Suprapubic skin (tissue), 4 donors: ENCODE measurements around the gene AKR7A3. TPM values are rescaled to one million over a fixed set of nuclear protein-coding genes. Genes with fewer than 3 reads are reported as not detected.

Experiments
- DNase-seq, 2 donors: peaks; one replicate each; pipeline ENCODE4 v3.0.0-alpha.2; 2019; ENCODE audit warnings: low spot score in 2 of 2
- H3K27ac ChIP-seq: fragments of 200-600 bp; sonication (generic); one replicate; pipeline ENCODE4 v1.5.1; 2019
- H3K27me3 ChIP-seq: fragments of 200-600 bp; sonication (generic); one replicate; pipeline ENCODE4 v1.5.1; 2019
- H3K36me3 ChIP-seq: fragments of 200-600 bp; sonication (generic); one replicate; pipeline ENCODE4 v1.5.1; 2019
- H3K4me1 ChIP-seq: fragments of 200-600 bp; sonication (generic); one replicate; pipeline ENCODE4 v1.5.1; 2019
- H3K4me3 ChIP-seq: fragments of 200-600 bp; sonication (generic); one replicate; pipeline ENCODE4 v1.5.1; 2019; ENCODE audit warnings: mild to moderate bottlenecking
- H3K9me3 ChIP-seq: fragments of 200-600 bp; sonication (generic); one replicate; pipeline ENCODE4 v1.5.1; 2019
- EP300 ChIP-seq: sonication (generic); formaldehyde crosslinking; IDR thresholded peaks from one replicate; pipeline ENCODE4 v1.6.1; 2017; ENCODE audit warnings: antibody characterized with exemption
- POLR2A ChIP-seq, 2 donors: fragments of 450-650 bp; IDR thresholded peaks; one replicate each; pipeline ENCODE4 v1.6.1; 2017; ENCODE audit warnings: antibody characterized with exemption in 2 of 2, mild to moderate bottlenecking in 2 of 2, moderate library complexity in 2 of 2
- POLR2AphosphoS5 ChIP-seq, 3 donors: sonication (generic); formaldehyde crosslinking; IDR thresholded peaks; one replicate each; pipeline ENCODE4 v1.6.1; 2017; ENCODE audit warnings: antibody characterized with exemption in 3 of 3
- WGBS: methylation state at CpG from one replicate; pipeline ENCODE4 v1.1.5; 2018; 5-methylcytosine and 5-hydroxymethylcytosine counted together
- total RNA-seq, 4 donors: library from RNA; depleted of rRNA; stranded (reverse); fragments of >200 nt; gene quantifications; one replicate each; pipeline ENCODE4 v1.1.0, GENCODE V29; 2016
- TF ChIP-seq, protein P1 (sequence below), 2 donors: fragments of 200-600 bp in 1 of 2; fragments of 450-650 bp in 1 of 2; sonication (generic) in 1 of 2; IDR thresholded peaks; one replicate each; pipeline ENCODE4 v1.5.1; 2016 to 2019; ENCODE audit warnings: antibody characterized with exemption in 2 of 2, mild to moderate bottlenecking in 1 of 2, moderate library complexity in 1 of 2

AKR7A3 gene
- total RNA-seq, 4 donors from 2014 or later: 1.7 to 10.1 (median 3.4) TPM

DNA sequence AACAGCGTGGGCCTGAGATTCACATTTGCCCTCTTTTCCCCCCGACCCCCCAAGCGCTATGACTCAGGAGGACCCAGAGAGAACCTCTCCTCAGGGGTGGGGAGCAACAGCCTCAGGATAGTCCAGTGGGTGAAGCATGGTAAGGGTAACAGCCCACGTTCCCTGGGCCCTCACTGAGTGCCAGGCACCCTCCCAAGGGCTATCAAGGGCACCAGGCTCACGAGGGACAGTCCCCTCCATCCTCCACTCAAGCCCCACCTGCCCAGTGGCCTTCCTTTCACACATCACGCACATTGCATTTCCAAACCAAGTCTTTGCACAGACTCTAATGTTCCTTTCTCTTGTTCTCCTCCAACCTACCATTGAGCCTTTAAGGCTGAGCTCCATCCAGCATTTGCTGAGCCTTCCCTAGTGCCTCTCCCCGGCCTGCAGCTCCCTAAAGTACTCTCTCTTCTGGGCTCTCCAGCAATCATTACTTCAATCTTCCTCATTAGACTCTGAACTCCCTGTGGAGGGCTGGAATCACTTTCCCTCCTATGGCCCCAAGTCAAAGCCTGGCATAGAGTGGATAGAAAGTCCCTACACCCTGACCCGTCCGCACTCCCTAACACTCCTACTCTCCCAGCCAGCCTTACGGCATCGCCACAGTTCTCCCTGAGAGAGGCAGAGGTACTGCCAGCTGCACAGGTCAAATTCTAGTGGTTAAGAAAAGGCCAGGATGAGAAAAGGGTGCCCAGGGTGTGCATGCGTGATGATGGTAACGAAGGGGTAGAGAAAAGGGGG is 22.3 kb upstream of the AKR7A3 start:
- no peak for DNase-seq
- peaks cover 53% of the 10 kb centered on the region for H3K4me1 ChIP-seq
- no peak overlapping the region for H3K27ac ChIP-seq

GRCh38 chr1:19310061-19310460 is 21.5 kb upstream of the AKR7A3 start:
- Histone ChIP-seq H3K36me3 (peaks cover 33% of the 10 kb centered on the region), H3K27ac (no peak overlapping the region), H3K27me3 (no peaks in the 10 kb centered on the region), H3K4me1 (peaks cover 48% of the 10 kb centered on the region), H3K9me3 (no peaks in the 10 kb centered on the region), H3K4me3 (no peak overlapping the region)
- WGBS: 74% methylated on average over 7 of the region's 7 CpGs
- DNase-seq: no peak
- TF ChIP-seq, protein P1, sequence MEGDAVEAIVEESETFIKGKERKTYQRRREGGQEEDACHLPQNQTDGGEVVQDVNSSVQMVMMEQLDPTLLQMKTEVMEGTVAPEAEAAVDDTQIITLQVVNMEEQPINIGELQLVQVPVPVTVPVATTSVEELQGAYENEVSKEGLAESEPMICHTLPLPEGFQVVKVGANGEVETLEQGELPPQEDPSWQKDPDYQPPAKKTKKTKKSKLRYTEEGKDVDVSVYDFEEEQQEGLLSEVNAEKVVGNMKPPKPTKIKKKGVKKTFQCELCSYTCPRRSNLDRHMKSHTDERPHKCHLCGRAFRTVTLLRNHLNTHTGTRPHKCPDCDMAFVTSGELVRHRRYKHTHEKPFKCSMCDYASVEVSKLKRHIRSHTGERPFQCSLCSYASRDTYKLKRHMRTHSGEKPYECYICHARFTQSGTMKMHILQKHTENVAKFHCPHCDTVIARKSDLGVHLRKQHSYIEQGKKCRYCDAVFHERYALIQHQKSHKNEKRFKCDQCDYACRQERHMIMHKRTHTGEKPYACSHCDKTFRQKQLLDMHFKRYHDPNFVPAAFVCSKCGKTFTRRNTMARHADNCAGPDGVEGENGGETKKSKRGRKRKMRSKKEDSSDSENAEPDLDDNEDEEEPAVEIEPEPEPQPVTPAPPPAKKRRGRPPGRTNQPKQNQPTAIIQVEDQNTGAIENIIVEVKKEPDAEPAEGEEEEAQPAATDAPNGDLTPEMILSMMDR (IDR thresholded peaks at IDR 0.05): no peak
- TF ChIP-seq POLR2A (IDR thresholded peaks at IDR 0.05): no peak
- no peak for TF ChIP-seq EP300
- TF ChIP-seq POLR2AphosphoS5 (IDR thresholded peaks at IDR 0.05): no peak

More for the DNA sequence above, 22.3 kb upstream of the AKR7A3 start:
- WGBS: 38% methylated on average over 13 of the region's 13 CpGs
- TF ChIP-seq EP300 (no peak), POLR2A (IDR thresholded peaks at IDR 0.05) (no peak), POLR2AphosphoS5 (IDR thresholded peaks at IDR 0.05) (no peak)
- TF ChIP-seq, protein P1 (IDR thresholded peaks at IDR 0.05): no peak
- Histone ChIP-seq H3K4me3 (peak overlapping the region; percentile 71), H3K27me3 (no peaks in the 10 kb centered on the region), H3K9me3 (no peaks in the 10 kb centered on the region), H3K36me3 (peaks cover 24% of the 10 kb centered on the region)

- peaks cover 40% of the 10 kb centered on the region for H3K4me1 ChIP-seq
- no peaks in the 10 kb centered on the region for H3K27me3 ChIP-seq
- no peak for DNase-seq
- peaks cover 41% of the 10 kb centered on the region for H3K36me3 ChIP-seq
- H3K27ac ChIP-seq: no peak overlapping the region
- TF ChIP-seq, protein P1 (IDR thresholded peaks at IDR 0.05): no peak
- TF ChIP-seq EP300: no peak
- no peak for TF ChIP-seq POLR2AphosphoS5 (IDR thresholded peaks at IDR 0.05)
- TF ChIP-seq POLR2A (IDR thresholded peaks at IDR 0.05): no peak
- H3K4me3 ChIP-seq: no peak overlapping the region
- WGBS: 84% methylated on average over 6 of the region's 6 CpGs
- H3K9me3 ChIP-seq: no peaks in the 10 kb centered on the region
Measured at GRCh38 chr1:19309123-19309813, 20.7 kb upstream of the AKR7A3 start.

DNA sequence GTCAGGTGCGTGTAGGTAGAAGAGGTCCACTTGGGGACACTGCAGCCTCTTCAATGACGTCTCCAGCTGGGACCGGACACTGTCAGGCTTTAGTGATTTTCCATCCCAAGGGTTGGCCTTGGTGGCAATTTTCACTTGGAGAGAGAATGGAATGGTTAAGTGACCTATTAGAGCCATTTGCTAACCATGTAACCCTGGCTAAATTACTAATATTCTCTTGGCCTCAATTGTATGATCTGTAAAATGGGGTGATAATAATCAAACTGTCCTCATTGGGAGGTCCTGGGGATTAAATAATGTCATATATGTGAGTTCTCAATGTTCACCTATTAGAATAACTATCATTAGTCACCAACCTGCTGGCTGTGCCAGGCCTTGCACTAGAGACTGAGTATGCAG is 19.9 kb upstream of the AKR7A3 start:
- 89% methylated on average over 3 of the region's 3 CpGs for WGBS
- H3K27ac ChIP-seq: no peak overlapping the region
- no peak for TF ChIP-seq POLR2A (IDR thresholded peaks at IDR 0.05)
- TF ChIP-seq POLR2AphosphoS5 (IDR thresholded peaks at IDR 0.05): no peak
- TF ChIP-seq, protein P1 (IDR thresholded peaks at IDR 0.05): no peak
- TF ChIP-seq EP300: no peak
- H3K4me3 ChIP-seq: no peak overlapping the region
- no peaks in the 10 kb centered on the region for H3K9me3 ChIP-seq
- H3K4me1 ChIP-seq: peaks cover 33% of the 10 kb centered on the region
- H3K36me3 ChIP-seq: peaks cover 48% of the 10 kb centered on the region
- H3K27me3 ChIP-seq: no peaks in the 10 kb centered on the region
- DNase-seq: no peak

- DNase-seq: no peak
- peaks cover 54% of the 10 kb centered on the region for H3K36me3 ChIP-seq
- TF ChIP-seq EP300: no peak
- TF ChIP-seq, protein P1 (IDR thresholded peaks at IDR 0.05): no peak
- no peak for TF ChIP-seq POLR2A (IDR thresholded peaks at IDR 0.05)
- no peak for TF ChIP-seq POLR2AphosphoS5 (IDR thresholded peaks at IDR 0.05)
Measured at GRCh38 chr1:19307794-19308508, 19.4 kb upstream of the AKR7A3 start.

More at GRCh38 chr1:19307794-19308508, 19.4 kb upstream of the AKR7A3 start:
- Histone ChIP-seq H3K4me3 (no peak overlapping the region), H3K27ac (no peak overlapping the region), H3K4me1 (peaks cover 27% of the 10 kb centered on the region), H3K27me3 (no peaks in the 10 kb centered on the region), H3K9me3 (no peaks in the 10 kb centered on the region)
- WGBS: 85% methylated on average over 9 of the region's 10 CpGs
